KOPT-K1 (cell line): ENCODE results near the gene PCARE.

Experiments
- H3K27ac ChIP-seq: fragments of 200-600 bp; sonication (generic); 2 replicates; pipeline ENCODE4 v1.5.1; 2016; ENCODE audit warnings: antibody characterized with exemption, mild to moderate bottlenecking, low read depth, low read length; ENCODE audit not compliant: poor library complexity, severe bottlenecking
- H3K36me3 ChIP-seq: fragments of 200-600 bp; sonication (generic); 2 replicates; pipeline ENCODE4 v1.5.1; 2017; ENCODE audit warnings: antibody characterized with exemption, mild to moderate bottlenecking, low read length, moderate library complexity; ENCODE audit not compliant: insufficient read depth
- H3K9me3 ChIP-seq: fragments of 200-600 bp; sonication (generic); 2 replicates; pipeline ENCODE4 v1.5.1; 2017; ENCODE audit warnings: antibody characterized with exemption, low read length, mild to moderate bottlenecking; ENCODE audit not compliant: insufficient read depth, poor library complexity, severe bottlenecking

PCARE gene

GRCh38 chr2:29072971-29073725 is 1.2 kb downstream of the PCARE start:
- no peaks in the 10 kb centered on the region for H3K36me3 ChIP-seq
- H3K9me3 ChIP-seq, result no peaks in the 10 kb centered on the region
- no peak overlapping the region for H3K27ac ChIP-seq

DNA sequence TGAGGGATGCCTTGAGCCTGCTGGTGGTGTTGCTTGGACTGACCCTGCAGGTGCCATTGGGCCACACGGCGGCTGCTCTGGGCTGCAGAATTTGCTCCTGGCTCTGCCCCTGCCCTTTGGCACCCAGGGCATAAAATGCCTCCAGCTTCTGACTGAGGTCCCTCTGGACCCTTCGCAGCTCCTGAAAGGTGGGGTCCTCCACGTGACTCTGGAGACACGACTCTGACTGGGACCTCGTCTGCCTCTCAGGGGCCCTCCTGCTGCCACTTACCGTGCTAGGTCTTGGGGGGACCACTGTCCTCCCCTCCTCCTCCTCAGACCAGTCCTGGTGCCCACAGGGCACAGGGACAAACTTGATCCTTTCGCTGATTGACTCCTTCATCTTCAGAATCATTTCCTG is 2.1 kb downstream of the PCARE start:
- no peaks in the 10 kb centered on the region for H3K36me3 ChIP-seq
- H3K9me3 ChIP-seq, result no peaks in the 10 kb centered on the region
- no peak overlapping the region for H3K27ac ChIP-seq

DNA sequence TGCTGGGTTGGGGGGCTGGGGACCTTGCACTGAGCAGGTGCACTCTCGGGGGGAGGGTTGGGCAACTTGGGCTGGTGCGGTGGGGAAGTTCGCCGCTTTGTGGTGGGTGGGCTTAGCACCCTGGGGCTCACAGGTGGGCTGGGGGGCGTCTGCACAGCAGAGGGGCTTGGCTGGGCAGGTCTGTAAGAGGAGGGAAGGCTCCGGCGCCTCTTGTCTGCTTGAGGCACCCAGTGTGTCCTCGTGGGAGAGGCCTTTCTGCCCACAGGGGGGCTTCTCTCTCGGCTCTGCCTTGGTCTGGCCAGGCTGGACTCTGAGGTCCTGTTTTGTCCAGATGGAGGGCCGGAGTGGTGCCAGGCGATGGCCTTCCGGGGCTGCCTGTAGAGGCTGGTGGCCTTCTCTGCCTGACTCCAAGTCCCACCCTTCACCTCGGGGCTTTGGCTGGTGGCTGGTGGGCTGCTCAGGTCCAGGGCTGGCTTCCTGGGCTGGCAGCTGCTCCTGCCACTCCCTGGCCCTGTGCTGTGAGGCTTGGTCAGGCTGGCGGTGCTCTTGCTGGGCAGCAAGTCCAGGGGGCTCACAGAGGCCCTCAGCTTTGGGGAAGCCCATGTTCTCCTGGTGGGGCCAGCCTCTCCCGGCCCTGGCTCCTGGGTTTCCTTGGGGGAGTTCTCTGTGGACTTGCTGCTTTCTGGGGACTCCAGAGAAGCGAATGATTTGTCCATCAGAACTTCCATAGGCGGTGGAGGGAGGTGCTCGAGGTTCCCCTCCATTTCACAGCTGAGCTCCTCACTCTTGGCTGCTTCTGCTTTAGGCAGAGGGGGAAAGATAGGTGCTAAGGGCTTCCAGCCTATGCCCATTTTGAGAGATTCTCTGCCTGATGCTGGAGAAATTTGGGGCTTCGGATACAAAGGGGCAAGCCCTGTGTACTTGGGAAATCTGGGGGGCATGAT is 3.0 kb downstream of the PCARE start:
- H3K27ac ChIP-seq, result no peak overlapping the region
- H3K9me3 ChIP-seq, result no peaks in the 10 kb centered on the region
- no peaks in the 10 kb centered on the region for H3K36me3 ChIP-seq

DNA sequence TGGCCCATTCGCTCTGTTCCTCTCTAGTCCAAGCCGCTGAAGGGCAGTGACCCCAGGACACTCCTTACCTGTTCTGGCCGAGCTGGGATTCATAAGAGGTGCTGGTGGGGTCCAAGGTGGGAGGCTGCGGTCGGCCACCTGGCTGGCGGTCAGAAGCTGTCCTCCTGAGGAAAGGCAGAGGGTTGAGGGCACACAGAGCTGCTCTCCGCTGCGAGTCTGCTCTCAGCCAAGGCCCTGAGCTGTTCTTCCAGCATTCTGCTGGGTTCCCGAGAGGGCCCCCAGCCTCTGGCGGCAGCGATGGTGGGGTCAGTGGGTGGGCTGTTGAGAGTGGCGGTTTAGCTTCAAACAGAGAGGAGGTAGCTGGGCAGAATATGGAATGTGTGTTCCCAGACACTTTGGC is 3.8 kb downstream of the PCARE start:
- Histone ChIP-seq H3K36me3 (no peaks in the 10 kb centered on the region), H3K9me3 (no peaks in the 10 kb centered on the region), H3K27ac (no peak overlapping the region)

DNA sequence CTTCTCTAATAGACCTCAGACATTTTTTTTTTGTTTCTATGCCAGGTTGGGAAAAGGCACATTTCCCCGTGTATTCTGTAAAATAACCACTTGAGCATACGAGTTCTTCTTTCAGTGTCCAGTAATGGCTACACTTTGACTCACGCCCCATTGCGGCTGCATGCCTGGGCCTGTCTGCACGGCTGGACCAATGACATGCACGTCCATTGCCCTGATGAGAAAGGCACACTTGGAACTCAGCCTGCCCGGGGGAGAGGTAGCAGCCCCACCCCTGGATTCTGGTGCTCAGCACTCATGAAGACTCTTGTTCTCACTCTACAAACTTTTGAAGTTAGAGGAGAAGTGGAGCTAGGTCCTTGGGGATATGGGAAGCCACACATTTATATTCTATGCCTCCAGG is 5.8 kb downstream of the PCARE start:
- no peak overlapping the region for H3K27ac ChIP-seq
- no peaks in the 10 kb centered on the region for H3K36me3 ChIP-seq
- no peaks in the 10 kb centered on the region for H3K9me3 ChIP-seq

DNA sequence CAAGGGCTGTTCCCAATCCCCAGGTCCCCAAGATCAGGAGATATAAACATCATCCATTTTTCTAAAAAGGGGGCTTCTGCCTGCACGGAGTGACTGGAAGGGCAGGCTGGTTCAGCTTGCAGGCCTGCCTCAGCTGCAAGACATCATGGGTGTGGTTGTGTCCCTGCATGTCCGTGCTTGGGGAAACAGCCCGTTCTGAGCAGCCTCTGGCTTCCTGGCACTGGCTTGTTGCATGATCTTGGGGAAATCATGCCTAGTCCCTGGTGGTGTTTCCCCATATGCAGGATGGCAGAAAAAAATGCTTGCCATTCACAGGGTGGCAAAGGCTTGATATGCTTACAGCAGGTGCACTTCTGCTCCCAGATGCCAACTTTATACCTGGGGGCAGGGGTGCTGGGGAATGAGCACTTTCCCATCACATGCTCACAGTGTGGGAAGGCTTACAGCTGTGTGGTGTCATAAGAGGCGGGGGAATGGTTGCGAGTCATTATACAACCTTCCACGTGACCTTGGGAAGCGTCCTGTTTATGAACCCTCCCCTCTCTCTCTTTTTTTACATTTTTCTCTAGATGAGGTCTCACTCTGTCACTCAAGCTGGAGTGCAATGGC is 7.2 kb downstream of the PCARE start:
- no peaks in the 10 kb centered on the region for H3K9me3 ChIP-seq
- H3K36me3 ChIP-seq, result no peaks in the 10 kb centered on the region
- H3K27ac ChIP-seq, result no peak overlapping the region

DNA sequence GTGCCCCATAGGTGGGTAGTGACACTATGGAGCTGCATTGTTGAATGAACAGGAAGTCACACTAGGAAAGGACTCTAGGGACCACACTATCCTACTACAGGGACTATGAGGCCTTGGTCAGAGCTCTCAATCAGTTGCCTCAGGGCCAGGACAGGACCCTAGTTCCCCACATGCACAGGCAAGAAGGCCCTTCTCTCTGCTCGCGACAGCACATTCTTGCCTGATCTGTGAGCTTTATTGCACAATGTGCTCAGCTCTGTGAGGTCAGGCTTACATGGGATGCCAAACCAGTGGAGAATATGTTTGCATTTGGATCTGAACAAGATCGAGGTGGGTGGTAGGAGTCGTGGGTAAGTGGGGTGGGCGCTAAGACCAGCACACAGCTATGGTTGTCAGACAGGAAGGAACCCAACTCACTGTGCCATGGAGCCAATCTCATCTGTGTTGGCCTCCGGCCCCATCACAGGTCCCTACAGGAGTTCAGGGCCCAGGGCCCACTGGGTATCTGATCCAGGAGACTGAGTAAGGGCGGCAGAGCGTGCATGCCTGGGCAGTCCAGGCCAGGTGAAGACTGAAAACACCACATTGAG is 8.0 kb downstream of the PCARE start:
- H3K9me3 ChIP-seq, result no peaks in the 10 kb centered on the region
- no peaks in the 10 kb centered on the region for H3K36me3 ChIP-seq
- no peak overlapping the region for H3K27ac ChIP-seq

DNA sequence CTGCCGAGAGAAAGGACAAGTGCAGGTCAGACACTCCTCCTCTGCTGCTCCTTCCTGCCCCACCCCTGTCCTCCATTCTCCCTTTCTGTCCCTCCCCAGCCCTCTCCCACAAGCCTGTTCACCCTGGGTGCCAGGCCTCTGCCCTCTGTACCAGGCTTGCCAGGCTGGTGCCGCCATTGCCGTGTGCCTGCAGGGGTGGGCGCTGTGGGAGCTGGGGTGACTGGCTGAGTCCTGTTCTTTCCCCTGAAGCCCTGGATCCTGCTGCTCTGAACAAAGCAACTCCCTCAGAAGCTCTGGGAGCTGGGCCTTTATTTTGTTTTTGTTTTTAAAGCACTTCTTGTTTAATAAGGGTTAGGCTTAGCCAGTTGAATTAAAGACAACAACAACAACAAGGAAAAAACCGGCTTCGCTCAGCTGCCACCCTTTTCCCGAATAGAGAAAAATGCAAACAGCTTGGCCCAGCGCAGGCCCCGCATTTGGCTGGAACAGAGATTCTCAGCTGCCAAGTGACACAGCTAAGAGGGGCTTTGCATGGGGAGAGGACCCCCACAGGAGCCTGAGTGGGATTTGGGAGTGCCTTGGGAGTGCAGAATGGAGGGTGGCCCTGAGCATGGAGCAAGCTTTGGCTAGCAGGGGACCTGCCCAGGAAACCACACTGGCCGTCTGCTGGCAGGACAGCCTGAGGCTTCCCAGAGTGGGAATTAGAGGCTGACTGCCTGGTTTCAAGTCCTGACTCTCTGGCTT is 9.1 kb downstream of the PCARE start:
- no peaks in the 10 kb centered on the region for H3K36me3 ChIP-seq
- H3K27ac ChIP-seq, result no peak overlapping the region
- no peaks in the 10 kb centered on the region for H3K9me3 ChIP-seq

DNA sequence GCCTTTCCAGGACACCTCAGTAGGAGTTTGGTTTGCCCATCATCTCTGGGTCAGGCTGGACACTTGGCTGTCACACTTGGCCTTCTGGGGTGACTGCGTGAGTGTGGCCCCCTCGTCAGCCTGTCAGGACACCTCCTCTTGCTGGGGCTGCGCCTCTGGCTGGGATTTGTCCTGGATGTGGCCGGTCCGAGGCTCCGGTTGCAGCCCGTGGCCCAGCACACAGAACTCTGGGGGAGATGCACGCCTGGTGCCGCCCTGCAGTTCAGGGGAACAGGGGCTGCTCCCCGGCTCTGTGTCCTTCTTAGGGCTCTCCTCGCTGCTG is 9.6 kb downstream of the PCARE start:
- no peak overlapping the region for H3K27ac ChIP-seq
- H3K36me3 ChIP-seq, result no peaks in the 10 kb centered on the region
- no peaks in the 10 kb centered on the region for H3K9me3 ChIP-seq

DNA sequence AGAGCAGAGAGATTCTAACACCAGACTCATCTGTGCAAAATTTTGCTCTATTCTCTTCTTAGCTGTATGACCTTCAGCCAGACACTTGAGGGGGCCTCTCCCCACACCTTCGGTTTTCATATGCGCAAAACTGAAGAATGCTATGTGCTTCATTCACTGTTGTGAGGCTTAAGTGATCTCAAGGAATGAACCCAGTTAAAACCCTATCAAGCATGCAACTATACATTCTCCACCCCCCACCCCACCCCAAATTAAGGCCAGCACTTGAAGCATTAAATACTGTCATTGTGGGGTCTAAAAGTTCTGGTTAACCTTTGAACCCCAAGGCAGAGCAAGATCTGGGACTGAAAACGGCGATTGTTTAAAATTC is 10.0 kb downstream of the PCARE start:
- no peak overlapping the region for H3K27ac ChIP-seq
- no peaks in the 10 kb centered on the region for H3K9me3 ChIP-seq
- no peaks in the 10 kb centered on the region for H3K36me3 ChIP-seq

- Histone ChIP-seq H3K27ac (no peak overlapping the region), H3K9me3 (no peaks in the 10 kb centered on the region), H3K36me3 (no peaks in the 10 kb centered on the region)
These were observed 10.5 kb downstream of the PCARE start for GRCh38 chr2:29063646-29064345.

GRCh38 chr2:29063056-29063455 is 11.3 kb downstream of the PCARE start:
- no peak overlapping the region for H3K27ac ChIP-seq
- H3K9me3 ChIP-seq, result no peaks in the 10 kb centered on the region
- no peaks in the 10 kb centered on the region for H3K36me3 ChIP-seq

- H3K36me3 ChIP-seq, result no peaks in the 10 kb centered on the region
- no peak overlapping the region for H3K27ac ChIP-seq
- no peaks in the 10 kb centered on the region for H3K9me3 ChIP-seq
These were observed 12.0 kb downstream of the PCARE start for GRCh38 chr2:29062371-29062770.

- Histone ChIP-seq H3K36me3 (no peaks in the 10 kb centered on the region), H3K9me3 (no peaks in the 10 kb centered on the region), H3K27ac (no peak overlapping the region)
These were observed 12.7 kb downstream of the PCARE start for GRCh38 chr2:29061616-29062015.
